GM10266 (cell line): Measurements from ENCODE around the gene RFC4.

Source experiments
- DNase-seq: peaks from one replicate; pipeline ENCODE4 v3.0.0; 2012; ENCODE audit errors: extremely low spot score
- CTCF ChIP-seq: IDR thresholded peaks from 2 replicates; pipeline ENCODE4 v1.5.1; 2012; ENCODE audit warnings: mild to moderate bottlenecking, low read depth; ENCODE audit not compliant: control insufficient read depth, insufficient read depth; ENCODE audit errors: missing control alignments

The RFC4 gene

GRCh38 chr3:186772701-186773417 lies 33.4 kb downstream of the RFC4 start:
- DNase-seq: peak; percentile 87
- TF ChIP-seq CTCF: no peak

GRCh38 chr3:186772281-186772694 lies 34.0 kb downstream of the RFC4 start:
- DNase-seq: no peak
- no peak for TF ChIP-seq CTCF

DNA sequence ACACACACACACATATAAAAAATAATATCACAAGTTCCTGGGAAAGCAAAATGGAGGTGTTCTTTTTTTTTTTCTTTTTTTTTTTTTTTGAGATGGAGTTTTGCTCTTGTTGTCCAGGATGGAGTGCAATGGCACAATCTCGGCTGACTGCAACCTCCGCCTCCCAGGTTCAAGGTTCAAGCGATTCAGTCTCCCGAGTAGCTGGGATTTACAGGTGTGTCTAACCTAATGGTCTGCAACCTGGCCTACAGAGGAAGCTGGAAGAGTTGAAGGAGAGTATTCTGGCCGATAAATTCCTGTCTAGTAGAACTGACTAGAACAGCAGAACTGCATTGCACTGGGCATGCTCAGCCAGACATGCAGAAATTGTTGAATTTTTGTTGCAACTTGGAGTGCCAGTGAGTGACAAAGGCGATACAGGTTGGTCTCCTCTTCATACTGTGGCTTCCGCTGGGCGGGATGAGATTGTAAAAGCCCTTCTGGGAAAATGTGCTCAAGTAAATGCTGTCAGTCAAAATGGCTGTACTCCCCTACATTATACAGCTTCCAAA lies 45.3 kb downstream of the RFC4 start:
- no peak for DNase-seq
- no peak for TF ChIP-seq CTCF

GRCh38 chr3:186760141-186760833 lies 46.0 kb downstream of the RFC4 start:
- DNase-seq: no peak
- no peak for TF ChIP-seq CTCF

DNA sequence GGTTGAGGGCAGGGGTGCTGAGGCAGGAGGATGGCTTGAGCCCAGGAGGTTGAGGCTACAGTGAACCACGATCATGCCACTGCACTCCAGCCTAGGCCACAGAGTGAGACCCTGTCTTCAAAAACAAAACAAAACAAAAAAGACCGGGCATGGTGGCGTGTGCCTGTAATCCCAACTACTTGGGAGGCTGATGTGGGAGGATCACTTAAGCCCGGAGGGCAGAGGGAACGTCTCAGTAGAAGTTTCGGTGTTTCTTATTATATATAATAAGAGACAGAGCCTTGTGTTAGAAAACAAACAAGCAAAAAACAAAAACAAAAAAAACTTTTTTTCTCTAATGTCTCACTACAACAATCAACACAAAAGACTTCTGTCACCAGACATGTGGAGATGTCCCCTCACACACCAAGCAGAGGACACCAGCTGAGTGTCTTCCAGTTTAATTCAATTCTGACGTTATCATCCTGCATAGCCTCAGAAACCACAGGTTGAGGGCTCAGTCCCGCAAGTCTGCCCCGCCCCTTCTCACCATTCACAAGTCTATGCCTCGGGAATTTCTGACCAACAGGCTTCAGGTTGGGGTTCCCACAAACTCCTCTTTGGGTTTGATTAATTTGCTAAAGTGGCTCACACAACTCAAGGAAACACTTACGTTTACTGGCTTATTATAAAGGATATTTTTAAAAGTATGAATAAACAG lies 46.9 kb downstream of the RFC4 start:
- DNase-seq: no peak
- no peak for TF ChIP-seq CTCF

DNA sequence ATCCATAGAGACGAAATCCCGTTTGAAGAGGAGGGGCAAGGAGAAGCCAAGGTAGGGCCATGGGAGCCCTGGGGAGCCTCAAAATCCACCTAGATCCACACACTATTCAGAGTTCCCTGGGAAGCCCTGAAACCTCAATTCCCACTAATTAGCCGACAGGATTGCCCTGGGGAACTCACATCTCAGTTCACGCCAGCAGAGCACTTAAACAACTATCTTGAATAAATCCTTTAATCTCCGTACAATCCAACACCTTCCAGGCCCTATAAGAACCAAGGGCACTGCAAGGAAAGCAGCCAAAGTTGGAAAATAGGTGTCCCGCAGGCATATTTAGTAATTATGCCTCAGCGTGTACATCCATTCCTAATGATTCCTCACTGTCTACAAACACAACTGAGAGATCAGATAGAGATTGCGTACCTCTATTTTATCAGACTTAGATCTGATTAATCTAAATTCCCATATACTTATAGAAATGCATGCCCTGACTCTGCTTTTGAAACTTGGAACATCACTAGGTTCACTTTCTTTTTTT lies 48.5 kb downstream of the RFC4 start:
- DNase-seq: no peak
- no peak for TF ChIP-seq CTCF
